ENCODE results near the gene GBGT1.

Gene GBGT1

GRCh38 chr9:133202145-133202513 lies 38.4 kb upstream of the GBGT1 start:
- Histone ChIP-seq H2AFZ (ENCODE audit: low read length) (no peak overlapping the region), H3K9me3 (ENCODE audit: low read length) (no peaks in the 10 kb centered on the region), H3K9me2 (ENCODE audit: low read depth, low read length) (no peaks in the 10 kb centered on the region), H3K36me3 (ENCODE audit: insufficient read depth, low read length) (no peaks in the 10 kb centered on the region), H3F3A (ENCODE audit: insufficient read depth, low read length) (no peaks in the 10 kb centered on the region), H3K27me3 (ENCODE audit: insufficient read depth, low read length) (no peaks in the 10 kb centered on the region), H3K79me2 (ENCODE audit: insufficient read depth, low read length) (no peaks in the 10 kb centered on the region), H3K4me2 (ENCODE audit: low read length) (no peak overlapping the region), H3K4me1 (ENCODE audit: insufficient read depth, low read length, severe bottlenecking) (no peaks in the 10 kb centered on the region), H3K27ac (ENCODE audit: low read depth, low read length, poor library complexity, severe bottlenecking) (no peak overlapping the region), H3K9ac (ENCODE audit: low read length) (no peak overlapping the region), H4K20me1 (ENCODE audit: insufficient read depth, low read length) (no peaks in the 10 kb centered on the region), H3K4me3 (ENCODE audit: low read depth, low read length, poor library complexity, severe bottlenecking) (no peak overlapping the region)
- TF ChIP-seq CTCF (IDR thresholded peaks at IDR 0.05; ENCODE audit: low read length): no peak
- TF ChIP-seq EZH2 (IDR thresholded peaks at IDR 0.05; ENCODE audit: borderline replicate concordance, low read length): no peak

GRCh38 chr9:133201424-133202144 lies 37.9 kb upstream of the GBGT1 start:
- Histone ChIP-seq H3K36me3 (ENCODE audit: insufficient read depth, low read length) (no peaks in the 10 kb centered on the region), H3K79me2 (ENCODE audit: insufficient read depth, low read length) (no peaks in the 10 kb centered on the region), H3K9me3 (ENCODE audit: low read length) (no peaks in the 10 kb centered on the region), H3K9me2 (ENCODE audit: low read depth, low read length) (no peaks in the 10 kb centered on the region), H3K4me1 (ENCODE audit: insufficient read depth, low read length, severe bottlenecking) (no peaks in the 10 kb centered on the region), H2AFZ (ENCODE audit: low read length) (no peak overlapping the region), H3K4me2 (ENCODE audit: low read length) (no peak overlapping the region), H4K20me1 (ENCODE audit: insufficient read depth, low read length) (no peaks in the 10 kb centered on the region), H3K27me3 (ENCODE audit: insufficient read depth, low read length) (no peaks in the 10 kb centered on the region), H3K27ac (ENCODE audit: low read depth, low read length, poor library complexity, severe bottlenecking) (no peak overlapping the region), H3K4me3 (ENCODE audit: low read depth, low read length, poor library complexity, severe bottlenecking) (no peak overlapping the region), H3F3A (ENCODE audit: insufficient read depth, low read length) (no peaks in the 10 kb centered on the region), H3K9ac (ENCODE audit: low read length) (no peak overlapping the region)
- no peak for TF ChIP-seq CTCF (IDR thresholded peaks at IDR 0.05; ENCODE audit: low read length)

- Histone ChIP-seq H3K4me2 (ENCODE audit: low read length) (no peak overlapping the region), H3K9me3 (ENCODE audit: low read length) (no peaks in the 10 kb centered on the region), H3K9me2 (ENCODE audit: low read depth, low read length) (no peaks in the 10 kb centered on the region), H3K4me3 (ENCODE audit: low read depth, low read length, poor library complexity, severe bottlenecking) (no peak overlapping the region), H3K27me3 (ENCODE audit: insufficient read depth, low read length) (no peaks in the 10 kb centered on the region), H3K27ac (ENCODE audit: low read depth, low read length, poor library complexity, severe bottlenecking) (no peak overlapping the region), H2AFZ (ENCODE audit: low read length) (no peak overlapping the region), H3K9ac (ENCODE audit: low read length) (no peak overlapping the region), H3K36me3 (ENCODE audit: insufficient read depth, low read length) (no peaks in the 10 kb centered on the region), H3K4me1 (ENCODE audit: insufficient read depth, low read length, severe bottlenecking) (no peaks in the 10 kb centered on the region), H3K79me2 (ENCODE audit: insufficient read depth, low read length) (no peaks in the 10 kb centered on the region), H3F3A (ENCODE audit: insufficient read depth, low read length) (no peaks in the 10 kb centered on the region), H4K20me1 (ENCODE audit: insufficient read depth, low read length) (no peaks in the 10 kb centered on the region)
- TF ChIP-seq EZH2 (IDR thresholded peaks at IDR 0.05; ENCODE audit: borderline replicate concordance, low read length): no peak
- TF ChIP-seq CTCF (IDR thresholded peaks at IDR 0.05; ENCODE audit: low read length): no peak
These were observed 36.9 kb upstream of the GBGT1 start for GRCh38 chr9:133200631-133201030.

All from OCI-LY1 (cell line).